Trophoblast cell (in vitro differentiated cells and primary cell): ENCODE results near the gene NHS.

ENCODE experiments used
- DNase-seq, 2 donors: peaks; one replicate each; pipeline ENCODE4 v3.0.0-alpha.2; 2016
- H2AFZ ChIP-seq: 2 replicates; pipeline ENCODE4 v1.6.1; 2013; ENCODE audit warnings: low read length, moderate library complexity, mild to moderate bottlenecking; ENCODE audit not compliant: insufficient read depth, poor library complexity
- H2AK5ac ChIP-seq: 2 replicates; pipeline ENCODE4 v1.6.1; 2013; ENCODE audit warnings: mild to moderate bottlenecking, low read length
- H2BK120ac ChIP-seq: 2 replicates; pipeline ENCODE4 v1.6.1; 2013; ENCODE audit warnings: low read length, mild to moderate bottlenecking, moderate library complexity; ENCODE audit not compliant: insufficient read depth, poor library complexity
- H2BK12ac ChIP-seq: 2 replicates; pipeline ENCODE4 v1.6.1; 2013; ENCODE audit warnings: mild to moderate bottlenecking, low read length, moderate library complexity
- H2BK5ac ChIP-seq: 2 replicates; pipeline ENCODE4 v1.6.1; 2013; ENCODE audit warnings: low read length, low read depth, moderate library complexity, mild to moderate bottlenecking; ENCODE audit not compliant: poor library complexity
- H3K14ac ChIP-seq: 2 replicates; pipeline ENCODE4 v1.6.1; 2013; ENCODE audit warnings: mild to moderate bottlenecking, low read length
- H3K18ac ChIP-seq: 2 replicates; pipeline ENCODE4 v1.6.1; 2013; ENCODE audit warnings: mild to moderate bottlenecking, low read length
- H3K23ac ChIP-seq: 2 replicates; pipeline ENCODE4 v1.6.1; 2013; ENCODE audit warnings: low read length
- H3K27ac ChIP-seq: 2 replicates; pipeline ENCODE4 v1.5.1; 2013; ENCODE audit warnings: low read depth, mild to moderate bottlenecking, inconsistent platforms, low read length, moderate library complexity
- H3K27me3 ChIP-seq: 2 replicates; pipeline ENCODE4 v1.6.1; 2013; ENCODE audit warnings: inconsistent platforms, mild to moderate bottlenecking, low read length, moderate library complexity; ENCODE audit not compliant: insufficient read depth
- H3K36me3 ChIP-seq, 2 experiments: 1 replicate in 1 of 2; 2 replicates in 1 of 2; pipeline ENCODE4 v1.6.1; 2013; ENCODE audit warnings: low read length in 2 of 2, mild to moderate bottlenecking in 2 of 2, moderate library complexity in 1 of 2; ENCODE audit not compliant: insufficient read depth in 2 of 2, control insufficient read depth in 1 of 2
- H3K4ac ChIP-seq: 2 replicates; pipeline ENCODE4 v1.6.1; 2013; ENCODE audit warnings: low read depth, mild to moderate bottlenecking, low read length, moderate library complexity
- H3K4me1 ChIP-seq, 2 experiments: 1 replicate in 1 of 2; 2 replicates in 1 of 2; pipeline ENCODE4 v1.6.1; 2013; ENCODE audit warnings: low read length in 2 of 2, mild to moderate bottlenecking in 2 of 2, moderate library complexity in 1 of 2; ENCODE audit not compliant: insufficient read depth in 2 of 2, control insufficient read depth in 1 of 2
- H3K4me2 ChIP-seq: 2 replicates; pipeline ENCODE4 v1.6.1; 2013; ENCODE audit warnings: inconsistent platforms, mild to moderate bottlenecking, low read length, moderate library complexity
- H3K4me3 ChIP-seq: 2 replicates; pipeline ENCODE4 v1.5.1; 2013; ENCODE audit warnings: mild to moderate bottlenecking, low read depth, low read length, inconsistent platforms
- H3K79me1 ChIP-seq: one replicate; pipeline ENCODE4 v1.6.1; 2013; ENCODE audit warnings: low read length
- H3K79me2 ChIP-seq: 2 replicates; pipeline ENCODE4 v1.6.1; 2013; ENCODE audit warnings: low read length, mild to moderate bottlenecking; ENCODE audit not compliant: control insufficient read depth, insufficient read depth, poor library complexity
- H3K9ac ChIP-seq: 2 replicates; pipeline ENCODE4 v1.6.1; 2013; ENCODE audit warnings: mild to moderate bottlenecking, low read length
- H3K9me3 ChIP-seq: 2 replicates; pipeline ENCODE4 v1.6.1; 2013; ENCODE audit warnings: low read depth, mild to moderate bottlenecking, control low read depth, inconsistent platforms, low read length; ENCODE audit not compliant: insufficient read depth
- H4K12ac ChIP-seq: 2 replicates; pipeline ENCODE4 v1.6.1; 2013; ENCODE audit warnings: low read depth, mild to moderate bottlenecking, low read length, moderate library complexity
- H4K8ac ChIP-seq: 2 replicates; pipeline ENCODE4 v1.6.1; 2013; ENCODE audit warnings: low read depth, mild to moderate bottlenecking, low read length, moderate library complexity
- H4K91ac ChIP-seq: one replicate; pipeline ENCODE4 v1.6.1; 2013; ENCODE audit warnings: low read depth, mild to moderate bottlenecking, low read length, moderate library complexity
- WGBS: extraction: QIAGEN DNeasy Blood & Tissue Kit; methylation state at CpG from one replicate; pipeline ENCODE4 v1.1.7; 2013; ENCODE audit warnings: missing lambda C conversion rate; ENCODE audit not compliant: insufficient read length, insufficient coverage; ENCODE audit errors: extremely low coverage; 5-methylcytosine and 5-hydroxymethylcytosine counted together

NHS gene

GRCh38 chrX:17527135-17527701 is 152.2 kb downstream of the NHS start:
- Histone ChIP-seq H2BK120ac (no peak overlapping the region), H3K27ac (no peak overlapping the region), H3K23ac (no peak overlapping the region), H3K14ac (no peak overlapping the region), H2BK12ac (no peak overlapping the region), H3K4me3 (no peak overlapping the region), H2AFZ (no peak overlapping the region), H3K27me3 (no peaks in the 10 kb centered on the region), H4K8ac (no peak overlapping the region), H3K18ac (no peak overlapping the region), H3K4me2 (no peak overlapping the region), H3K79me1 (no peaks in the 10 kb centered on the region), H3K79me2 (no peaks in the 10 kb centered on the region), H4K12ac (no peak overlapping the region), H3K4me1 (peaks cover 0 to 1% of the 10 kb centered on the region in 2 experiments), H2BK5ac (no peak overlapping the region), H4K91ac (no peak overlapping the region), H2AK5ac (no peak overlapping the region), H3K9ac (no peak overlapping the region), H3K36me3 (no peaks in the 10 kb centered on the region), H3K9me3 (no peaks in the 10 kb centered on the region), H3K4ac (no peak overlapping the region)
- DNase-seq: no peak
- WGBS: no CpG with 5 or more reads among the region's 5 CpGs

DNA sequence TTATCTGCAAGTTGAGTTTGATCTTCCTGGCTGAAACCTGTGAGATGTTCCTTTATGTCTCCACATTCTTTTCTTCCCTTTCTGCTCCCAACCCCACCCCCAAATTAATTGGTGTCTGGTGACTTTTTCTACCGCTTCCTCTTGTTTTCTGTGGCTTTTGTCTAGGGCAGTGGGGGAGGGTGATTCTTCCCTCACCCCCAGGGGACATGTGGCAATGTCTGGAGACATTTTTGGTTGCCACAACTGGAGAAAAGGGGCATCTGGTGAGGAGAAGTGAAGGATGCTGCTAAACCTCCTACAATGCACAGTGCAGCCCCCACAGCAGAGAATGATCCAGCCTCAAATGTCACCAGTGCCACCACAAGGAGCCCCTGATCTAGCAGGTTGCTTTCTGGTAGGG is 152.9 kb downstream of the NHS start:
- H3K79me2 ChIP-seq: no peaks in the 10 kb centered on the region
- H3K23ac ChIP-seq: no peak overlapping the region
- WGBS: no CpG with 5 or more reads among the region's 1 CpG

GRCh38 chrX:17529151-17529745 is 154.2 kb downstream of the NHS start:
- no peak overlapping the region for H4K8ac ChIP-seq
- no peak overlapping the region for H3K4ac ChIP-seq
- no peak overlapping the region for H2AFZ ChIP-seq
- H3K79me2 ChIP-seq: no peaks in the 10 kb centered on the region
- H4K12ac ChIP-seq: no peak overlapping the region
- no peak overlapping the region for H4K91ac ChIP-seq
- H2BK12ac ChIP-seq: no peak overlapping the region
- no peak overlapping the region for H3K18ac ChIP-seq
- DNase-seq: peak in 1 of 2 donors; percentile 15
- H2BK5ac ChIP-seq: no peak overlapping the region
- no peak overlapping the region for H2AK5ac ChIP-seq
- no peak overlapping the region for H3K4me2 ChIP-seq
- peaks cover 0 to 1% of the 10 kb centered on the region in 2 experiments for H3K4me1 ChIP-seq
- no peaks in the 10 kb centered on the region for H3K9me3 ChIP-seq
- H3K23ac ChIP-seq: no peak overlapping the region
- H3K36me3 ChIP-seq: no peaks in the 10 kb centered on the region
- no peaks in the 10 kb centered on the region for H3K79me1 ChIP-seq
- H2BK120ac ChIP-seq: no peak overlapping the region
- H3K14ac ChIP-seq: no peak overlapping the region
- no CpG with 5 or more reads among the region's 6 CpGs for WGBS
- no peaks in the 10 kb centered on the region for H3K27me3 ChIP-seq
- H3K27ac ChIP-seq: no peak overlapping the region
- H3K9ac ChIP-seq: no peak overlapping the region
- H3K4me3 ChIP-seq: no peak overlapping the region

More for the DNA sequence above, 152.9 kb downstream of the NHS start:
- DNase-seq: no peak
- Histone ChIP-seq H3K14ac (no peak overlapping the region), H3K27me3 (no peaks in the 10 kb centered on the region), H2BK12ac (no peak overlapping the region), H4K12ac (no peak overlapping the region), H3K4me2 (no peak overlapping the region), H3K4me3 (no peak overlapping the region), H2AK5ac (no peak overlapping the region), H3K18ac (no peak overlapping the region), H3K9ac (no peak overlapping the region), H2BK120ac (no peak overlapping the region), H3K4me1 (peaks cover 0 to 1% of the 10 kb centered on the region in 2 experiments), H2AFZ (no peak overlapping the region), H3K36me3 (no peaks in the 10 kb centered on the region), H3K27ac (no peak overlapping the region), H3K79me1 (no peaks in the 10 kb centered on the region), H3K9me3 (no peaks in the 10 kb centered on the region), H4K91ac (peak overlapping the region; percentile 37), H4K8ac (no peak overlapping the region), H3K4ac (no peak overlapping the region), H2BK5ac (no peak overlapping the region)

DNA sequence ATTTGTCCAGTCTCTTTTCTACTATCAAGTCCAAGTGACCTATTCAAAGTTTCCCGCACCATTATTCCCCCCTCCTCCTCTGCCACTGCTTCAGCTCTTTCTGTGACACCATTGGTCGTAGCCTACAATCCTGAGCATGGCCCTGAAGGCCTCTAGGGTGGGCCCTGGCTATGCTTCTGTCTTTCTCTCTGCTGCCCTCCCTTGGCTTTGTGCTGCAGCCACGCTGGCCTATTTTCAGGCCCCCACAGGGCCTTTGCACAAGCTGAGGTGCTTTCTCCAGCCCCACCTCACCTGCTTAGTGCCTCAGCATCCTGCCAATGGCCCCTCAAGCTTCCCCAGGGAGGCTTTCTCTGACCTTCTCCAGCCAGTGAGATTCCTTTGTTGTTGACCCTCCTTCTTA is 156.5 kb downstream of the NHS start:
- no peak overlapping the region for H2BK120ac ChIP-seq
- no peaks in the 10 kb centered on the region for H3K9me3 ChIP-seq
- H2BK12ac ChIP-seq: no peak overlapping the region
- DNase-seq: no peak
- H4K8ac ChIP-seq: no peak overlapping the region
- no peak overlapping the region for H4K91ac ChIP-seq
- no peak overlapping the region for H2AFZ ChIP-seq
- no CpG with 5 or more reads among the region's 3 CpGs for WGBS
- no peak overlapping the region for H4K12ac ChIP-seq
- no peak overlapping the region for H2AK5ac ChIP-seq
- no peak overlapping the region for H3K4me2 ChIP-seq
- no peaks in the 10 kb centered on the region for H3K79me2 ChIP-seq
- no peak overlapping the region for H3K4ac ChIP-seq
- H3K14ac ChIP-seq: no peak overlapping the region
- peaks cover 0 to 1% of the 10 kb centered on the region in 2 experiments for H3K4me1 ChIP-seq
- H2BK5ac ChIP-seq: no peak overlapping the region
- H3K23ac ChIP-seq: no peak overlapping the region
- no peaks in the 10 kb centered on the region for H3K27me3 ChIP-seq
- no peaks in the 10 kb centered on the region for H3K79me1 ChIP-seq
- H3K27ac ChIP-seq: no peak overlapping the region
- no peaks in the 10 kb centered on the region for H3K36me3 ChIP-seq
- no peak overlapping the region for H3K4me3 ChIP-seq
- no peak overlapping the region for H3K18ac ChIP-seq
- no peak overlapping the region for H3K9ac ChIP-seq
